Colon (tissue), 2 donors: Measurements from ENCODE around the gene SCFD2.
"Not testable (repeated sequence)": the region's sequence is repeated elsewhere in the genome, so short reads cannot be mapped to it uniquely, and the experiment has no call there.

Experiments used
- FAIRE-seq: peaks from 2 replicates; lab custom pipeline; 2012; peaks lifted over from hg19 to GRCh38; lab: Jason Lieb, UNC
- donor health status: control.
- donor health status: control.

Gene SCFD2

GRCh38 chr4:52848254-52848653, 517.6 kb downstream of the SCFD2 start:
- no peak for FAIRE-seq

GRCh38 chr4:52846502-52846901, 519.4 kb downstream of the SCFD2 start:
- no peak for FAIRE-seq

- FAIRE-seq = no peak
Measured at GRCh38 chr4:52844596-52844995, 521.3 kb downstream of the SCFD2 start.

- FAIRE-seq = no peak
Measured at GRCh38 chr4:52843958-52844357, 521.9 kb downstream of the SCFD2 start.

GRCh38 chr4:52843351-52843750, 522.5 kb downstream of the SCFD2 start:
- no peak for FAIRE-seq

- no peak for FAIRE-seq
Measured at GRCh38 chr4:52842792-52843191, 523.1 kb downstream of the SCFD2 start.

GRCh38 chr4:52841682-52842456, 524.0 kb downstream of the SCFD2 start:
- no peak for FAIRE-seq

GRCh38 chr4:52840531-52841370, 525.1 kb downstream of the SCFD2 start:
- FAIRE-seq = no peak

GRCh38 chr4:52838729-52839586, 526.9 kb downstream of the SCFD2 start:
- FAIRE-seq = no peak

- FAIRE-seq = no peak
Measured at GRCh38 chr4:52837716-52838558, 527.9 kb downstream of the SCFD2 start.

GRCh38 chr4:52836678-52837077, 529.2 kb downstream of the SCFD2 start:
- FAIRE-seq = no peak

- FAIRE-seq = no peak
Measured at GRCh38 chr4:52836120-52836519, 529.7 kb downstream of the SCFD2 start.

- not testable (repeated sequence) for FAIRE-seq
Measured at GRCh38 chr4:52834641-52835456, 531.0 kb downstream of the SCFD2 start.

GRCh38 chr4:52833941-52834525, 531.8 kb downstream of the SCFD2 start:
- FAIRE-seq = no peak

GRCh38 chr4:52825460-52826090, 540.3 kb downstream of the SCFD2 start:
- FAIRE-seq = no peak

GRCh38 chr4:52824603-52825459, 541.0 kb downstream of the SCFD2 start:
- no peak for FAIRE-seq

- no peak for FAIRE-seq
Measured at GRCh38 chr4:52824270-52824602, 541.6 kb downstream of the SCFD2 start.

- no peak for FAIRE-seq
Measured at GRCh38 chr4:52823702-52824092, 542.2 kb downstream of the SCFD2 start.
